GM18517 (cell line): ENCODE results near the gene RNF19B.

ENCODE experiments used
- ATAC-seq: cut with Tn5 transposase; IDR thresholded peaks from one replicate; pipeline ENCODE4 v1.9.1; 2021; ENCODE audit warnings: mild to moderate bottlenecking, moderate library complexity; ENCODE audit not compliant: unreplicated experiment

RNF19B gene

GRCh38 chr1:32902535-32902920, 62.1 kb downstream of the RNF19B start:
- no peak for ATAC-seq

- ATAC-seq, result no peak
Observed at GRCh38 chr1:32901823-32902534, 62.6 kb downstream of the RNF19B start.

GRCh38 chr1:32900956-32901822, 63.4 kb downstream of the RNF19B start, which contains the start of gene TMEM54:
Gene TMEM54, minus strand, starts transcription at chr1:32901389. Its CDS starts 151 bp downstream, at chr1:32901238.
- ATAC-seq, result no peak

GRCh38 chr1:32900371-32900955, 64.1 kb downstream of the RNF19B start:
- ATAC-seq, result no peak

GRCh38 chr1:32899586-32900296, 64.9 kb downstream of the RNF19B start:
- ATAC-seq, result no peak

- ATAC-seq, result no peak
Observed at GRCh38 chr1:32898958-32899357, 65.7 kb downstream of the RNF19B start.

- no peak for ATAC-seq
Observed at GRCh38 chr1:32898056-32898455, 66.6 kb downstream of the RNF19B start.

- no peak for ATAC-seq
Observed at GRCh38 chr1:32897082-32898049, 67.2 kb downstream of the RNF19B start.

- ATAC-seq, result no peak
Observed at GRCh38 chr1:32896451-32896850, 68.2 kb downstream of the RNF19B start.

- no peak for ATAC-seq
Observed at GRCh38 chr1:32895325-32896215, 69.0 kb downstream of the RNF19B start.

GRCh38 chr1:32894681-32895080, 69.9 kb downstream of the RNF19B start:
- ATAC-seq, result no peak

GRCh38 chr1:32894019-32894600, 70.5 kb downstream of the RNF19B start:
- ATAC-seq, result no peak

GRCh38 chr1:32893198-32894018, 71.2 kb downstream of the RNF19B start:
- no peak for ATAC-seq

- no peak for ATAC-seq
Observed at GRCh38 chr1:32892368-32893197, 72.0 kb downstream of the RNF19B start.

GRCh38 chr1:32891630-32892029, 73.0 kb downstream of the RNF19B start:
- no peak for ATAC-seq

- no peak for ATAC-seq
Observed at GRCh38 chr1:32891241-32891570, 73.4 kb downstream of the RNF19B start.
